Measurements from ENCODE around the gene NTNG2. TPM values are rescaled to one million over a fixed set of nuclear protein-coding genes. Genes with fewer than 3 reads are reported as not detected.

NTNG2 gene, protein sequence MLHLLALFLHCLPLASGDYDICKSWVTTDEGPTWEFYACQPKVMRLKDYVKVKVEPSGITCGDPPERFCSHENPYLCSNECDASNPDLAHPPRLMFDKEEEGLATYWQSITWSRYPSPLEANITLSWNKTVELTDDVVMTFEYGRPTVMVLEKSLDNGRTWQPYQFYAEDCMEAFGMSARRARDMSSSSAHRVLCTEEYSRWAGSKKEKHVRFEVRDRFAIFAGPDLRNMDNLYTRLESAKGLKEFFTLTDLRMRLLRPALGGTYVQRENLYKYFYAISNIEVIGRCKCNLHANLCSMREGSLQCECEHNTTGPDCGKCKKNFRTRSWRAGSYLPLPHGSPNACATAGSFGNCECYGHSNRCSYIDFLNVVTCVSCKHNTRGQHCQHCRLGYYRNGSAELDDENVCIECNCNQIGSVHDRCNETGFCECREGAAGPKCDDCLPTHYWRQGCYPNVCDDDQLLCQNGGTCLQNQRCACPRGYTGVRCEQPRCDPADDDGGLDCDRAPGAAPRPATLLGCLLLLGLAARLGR
- under 0.01 TPM in 1 of 2 replicates, not detected in the other for total RNA-seq

DNA sequence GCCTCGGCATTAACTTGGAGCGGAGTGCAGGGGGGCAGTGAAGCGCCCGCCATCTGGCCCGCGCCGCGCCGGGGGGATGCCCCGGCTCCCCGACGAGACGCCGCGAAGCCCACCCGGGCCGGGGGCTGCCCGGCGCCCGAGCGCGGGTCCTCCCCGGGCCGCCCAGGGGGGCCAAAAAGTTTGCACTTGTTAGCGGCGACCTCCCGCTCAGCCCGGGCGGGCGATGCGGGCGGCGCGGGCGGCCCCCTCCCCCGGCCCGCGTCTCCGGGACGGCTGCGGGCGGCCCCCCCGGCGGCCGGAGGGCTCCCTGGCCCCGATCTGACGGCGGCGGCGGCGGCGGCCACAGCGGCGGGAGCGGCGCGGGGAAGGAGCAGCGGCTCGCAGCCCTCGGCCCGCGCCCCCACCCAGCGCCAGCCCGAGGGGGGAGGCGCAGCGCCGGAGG is at the start of gene NTNG2:
NTNG2 (plus strand) TSS at position 316 of the 442 bp plus-strand sequence. CDS start 4,774 bp downstream, outside the sequence.
- FAIRE-seq = no peak
- no peaks in the 10 kb centered on the region for H3K36me3 ChIP-seq (ENCODE audit: control insufficient read depth, insufficient read depth, low read length)
- no peak for DNase-seq (ENCODE audit: low read depth)
- peaks cover 41% of the 10 kb centered on the region for H3K27me3 ChIP-seq (ENCODE audit: control insufficient read depth, insufficient read depth, low read length)
- H3K4me3 ChIP-seq (ENCODE audit: low read depth, low read length) = peak within 1 kb of the TSS; percentile 37
- no peak for TF ChIP-seq CTCF (IDR thresholded peaks at IDR 0.05; ENCODE audit: insufficient read depth, low read length, severe bottlenecking)

DNA sequence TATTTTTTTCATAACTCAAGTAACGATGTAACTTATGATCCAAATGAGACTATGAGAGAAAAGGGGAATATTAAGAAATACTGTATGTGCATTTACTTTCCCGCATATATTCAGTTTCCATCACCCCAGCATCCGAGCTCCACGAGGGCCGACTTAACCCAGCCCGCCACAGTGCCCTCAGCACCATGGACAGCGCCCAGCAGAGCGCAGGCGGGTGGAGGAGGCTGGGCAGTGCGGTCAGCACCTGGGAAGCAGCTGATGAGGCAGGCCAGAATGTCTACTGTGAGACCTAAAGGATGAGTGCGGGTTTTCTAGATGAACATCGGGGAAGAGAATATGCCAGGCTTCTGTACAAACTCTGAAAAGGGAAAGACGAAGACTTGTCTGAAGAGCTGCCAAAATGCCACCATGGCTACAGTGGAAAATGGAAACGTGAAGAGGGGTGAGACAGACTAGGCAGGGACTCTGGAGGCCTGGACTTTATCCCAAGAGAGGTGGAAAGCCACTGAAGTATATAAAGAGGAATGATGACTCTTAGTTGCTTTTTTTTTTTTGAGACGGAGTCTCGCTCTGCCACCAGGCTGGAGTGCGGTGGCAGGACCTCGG is 47.7 kb upstream of the NTNG2 start:
- Histone ChIP-seq H3K36me3 (ENCODE audit: control insufficient read depth, insufficient read depth, low read length) (no peaks in the 10 kb centered on the region), H3K27me3 (ENCODE audit: control insufficient read depth, insufficient read depth, low read length) (peaks cover 5% of the 10 kb centered on the region), H3K4me3 (ENCODE audit: low read depth, low read length) (no peak overlapping the region)
- peak; percentile 29 for DNase-seq (ENCODE audit: low read depth)
- FAIRE-seq = no peak
- no peak for TF ChIP-seq CTCF (IDR thresholded peaks at IDR 0.05; ENCODE audit: insufficient read depth, low read length, severe bottlenecking)

DNA sequence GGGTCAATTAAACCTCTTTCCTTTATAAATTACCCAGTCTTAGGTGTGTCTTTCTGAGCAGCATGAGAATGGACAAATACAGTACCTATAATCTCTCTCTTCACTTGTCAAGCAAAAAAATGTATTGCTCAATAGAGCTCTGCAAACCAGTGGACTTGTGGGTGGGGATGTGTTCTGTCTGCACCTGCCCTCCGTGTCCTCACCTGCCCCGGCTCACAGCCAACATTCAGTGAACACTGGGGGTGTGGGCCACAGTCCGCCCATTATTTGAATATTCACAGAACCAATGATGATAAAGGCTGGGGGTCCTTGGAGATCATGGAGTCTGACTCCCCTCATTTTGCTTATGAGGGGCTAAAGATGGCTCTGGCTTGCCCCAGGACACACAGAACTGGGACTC is 45.3 kb upstream of the NTNG2 start:
- no peak overlapping the region for H3K4me3 ChIP-seq (ENCODE audit: low read depth, low read length)
- TF ChIP-seq CTCF (IDR thresholded peaks at IDR 0.05; ENCODE audit: insufficient read depth, low read length, severe bottlenecking) = no peak
- no peak for FAIRE-seq
- peak; percentile 25 for DNase-seq (ENCODE audit: low read depth)
- H3K36me3 ChIP-seq (ENCODE audit: control insufficient read depth, insufficient read depth, low read length) = no peaks in the 10 kb centered on the region
- peaks cover 5% of the 10 kb centered on the region for H3K27me3 ChIP-seq (ENCODE audit: control insufficient read depth, insufficient read depth, low read length)

DNA sequence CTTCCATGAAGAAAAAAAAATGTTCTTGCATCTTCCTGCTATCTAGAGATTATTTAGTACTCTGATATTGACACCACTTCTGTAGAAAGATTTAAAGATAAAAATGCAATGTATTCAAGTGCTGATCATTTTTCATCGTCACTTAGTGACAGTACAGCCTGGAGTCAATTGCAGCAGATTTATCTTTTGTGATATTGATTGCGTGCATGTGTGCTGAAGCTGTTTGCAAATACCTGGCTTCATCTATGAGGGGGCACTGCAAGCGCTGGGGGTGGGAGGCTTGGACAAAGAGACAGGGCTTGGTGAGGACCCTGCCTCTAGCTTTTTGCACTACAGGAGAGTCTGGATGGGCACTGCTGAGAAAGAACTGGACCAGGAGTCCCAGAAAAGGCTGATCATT is 44.2 kb upstream of the NTNG2 start:
- no peak for TF ChIP-seq CTCF (IDR thresholded peaks at IDR 0.05; ENCODE audit: insufficient read depth, low read length, severe bottlenecking)
- DNase-seq (ENCODE audit: low read depth) = no peak
- Histone ChIP-seq H3K36me3 (ENCODE audit: control insufficient read depth, insufficient read depth, low read length) (no peaks in the 10 kb centered on the region), H3K4me3 (ENCODE audit: low read depth, low read length) (no peak overlapping the region), H3K27me3 (ENCODE audit: control insufficient read depth, insufficient read depth, low read length) (peaks cover 5% of the 10 kb centered on the region)
- FAIRE-seq = no peak

GRCh38 chr9:132121021-132121420 is 40.8 kb upstream of the NTNG2 start:
- H3K4me3 ChIP-seq (ENCODE audit: low read depth, low read length) = no peak overlapping the region
- FAIRE-seq (no peak), DNase-seq (ENCODE audit: low read depth) (no peak)
- no peak for TF ChIP-seq CTCF (IDR thresholded peaks at IDR 0.05; ENCODE audit: insufficient read depth, low read length, severe bottlenecking)
- H3K36me3 ChIP-seq (ENCODE audit: control insufficient read depth, insufficient read depth, low read length) = no peaks in the 10 kb centered on the region
- peaks cover 6% of the 10 kb centered on the region for H3K27me3 ChIP-seq (ENCODE audit: control insufficient read depth, insufficient read depth, low read length)
